CD8-positive, alpha-beta memory T cell (primary cell): ENCODE data around the gene ADAMTS1. TPM values are rescaled to one million over a fixed set of nuclear protein-coding genes. Genes with fewer than 3 reads are reported as not detected.

Experiments used
- CTCF ChIA-PET: fragments of 350-600 bp; sonication (Branson Sonifier 250); formaldehyde crosslinking; loops from one replicate; lab custom pipeline; 2021; ENCODE audit warnings: antibody characterized with exemption; lab: Charles Lee
- POLR2A ChIA-PET: fragments of 350-600 bp; sonication (Branson Sonifier 250); formaldehyde crosslinking; loops from one replicate; lab custom pipeline; 2021; ENCODE audit warnings: antibody characterized with exemption; lab: Charles Lee
- DNase-seq, 5 donors: peaks; one replicate each; pipeline versions ENCODE4 v3.0.0 to v3.0.0-alpha.2; 2020 to 2022; ENCODE audit warnings: mixed read lengths in 1 of 5
- H3K27ac ChIP-seq: one replicate; pipeline ENCODE4 v1.7.0; 2013; ENCODE audit warnings: low read depth, mild to moderate bottlenecking, low read length, moderate library complexity
- H3K27me3 ChIP-seq: 2 replicates; pipeline ENCODE4 v1.7.0; 2013; ENCODE audit warnings: low read length, mild to moderate bottlenecking; ENCODE audit not compliant: insufficient read depth, poor library complexity, severe bottlenecking
- H3K36me3 ChIP-seq: 2 replicates; pipeline ENCODE4 v1.7.0; 2013; ENCODE audit warnings: mild to moderate bottlenecking, low read length, moderate library complexity; ENCODE audit not compliant: insufficient read depth
- H3K4me1 ChIP-seq: 2 replicates; pipeline ENCODE4 v1.7.0; 2013; ENCODE audit warnings: mild to moderate bottlenecking, low read length, moderate library complexity; ENCODE audit not compliant: insufficient read depth
- H3K4me3 ChIP-seq: 2 replicates; pipeline ENCODE4 v1.7.0; 2013; ENCODE audit warnings: mild to moderate bottlenecking, low read length
- H3K9me3 ChIP-seq: 2 replicates; pipeline ENCODE4 v1.7.0; 2013; ENCODE audit warnings: mild to moderate bottlenecking, low read length
- H3K27ac Mint-ChIP-seq, 8 donors: one replicate each; pipeline ENCODE4 v1.8.0; 2020 to 2021; ENCODE audit warnings: mixed read lengths in 8 of 8, mild to moderate bottlenecking in 6 of 8, inconsistent platforms in 3 of 8, moderate library complexity in 3 of 8
- H3K27me3 Mint-ChIP-seq, 2 donors: one replicate each; pipeline ENCODE4 v1.8.0; 2020 to 2021; ENCODE audit warnings: mixed read lengths in 2 of 2, mild to moderate bottlenecking in 1 of 2, moderate library complexity in 1 of 2
- H3K36me3 Mint-ChIP-seq, 3 donors: one replicate each; pipeline ENCODE4 v1.8.0; 2020 to 2021; ENCODE audit warnings: mixed read lengths in 3 of 3, inconsistent platforms in 1 of 3, mild to moderate bottlenecking in 1 of 3
- H3K4me1 Mint-ChIP-seq, 3 donors: one replicate each; pipeline ENCODE4 v1.8.0; 2020 to 2021; ENCODE audit warnings: mixed read lengths in 3 of 3, inconsistent platforms in 1 of 3, mild to moderate bottlenecking in 1 of 3
- H3K4me3 Mint-ChIP-seq, 7 donors: one replicate each; pipeline ENCODE4 v1.8.0; 2020 to 2021; ENCODE audit warnings: mixed read lengths in 7 of 7, mild to moderate bottlenecking in 6 of 7, moderate library complexity in 4 of 7, inconsistent platforms in 2 of 7
- H3K9me3 Mint-ChIP-seq, 5 donors: one replicate each; pipeline ENCODE4 v1.8.0; 2020 to 2022; ENCODE audit warnings: mixed read lengths in 5 of 5, mild to moderate bottlenecking in 3 of 5, moderate library complexity in 2 of 5, inconsistent platforms in 1 of 5
- polyA plus RNA-seq: library from polyadenylated mRNA; unstranded; fragments of 300-500 nt; fragmentation: Illumina TruSeq; gene quantifications from one replicate; pipeline ENCODE4 v1.2.3, GENCODE V29; 2021
- total RNA-seq, 2 experiments: library from RNA; stranded (reverse); gene quantifications; one replicate each; pipeline ENCODE4 v1.2.3, GENCODE V29; 2021

The ADAMTS1 gene
- total and polyA plus RNA-seq, 3 experiments from 2014 or later: 0.87 TPM; not detected in 2

DNA sequence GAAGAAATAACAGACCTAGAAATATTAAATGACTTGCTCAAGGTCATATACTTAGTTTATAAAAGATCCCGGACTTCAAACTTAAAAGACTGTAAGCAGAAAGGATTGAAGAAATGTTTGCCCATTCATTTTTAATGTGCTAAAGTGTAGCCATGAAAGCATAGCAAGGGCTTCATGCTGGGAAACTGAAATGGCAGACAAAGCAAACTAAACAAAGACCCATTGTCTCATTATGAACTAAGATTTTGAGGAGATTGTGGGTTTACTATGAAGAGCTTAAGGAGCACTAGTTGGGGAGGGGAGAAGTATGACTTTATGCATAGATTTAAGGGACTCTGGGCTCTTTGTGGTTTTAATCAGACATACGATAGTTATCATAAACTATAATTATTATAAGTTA lies 26.3 kb downstream of the ADAMTS1 start:
- ChIA-PET POLR2A (no interaction called here), CTCF (no interaction called here)
- H3K4me3 ChIP-seq: no peak overlapping the region
- no peaks in the 10 kb centered on the region for H3K36me3 Mint-ChIP-seq
- no peaks in the 10 kb centered on the region for H3K4me1 ChIP-seq
- no peaks in the 10 kb centered on the region for H3K27me3 Mint-ChIP-seq
- no peak overlapping the region for H3K27ac Mint-ChIP-seq
- H3K4me3 Mint-ChIP-seq: no peak overlapping the region
- H3K4me1 Mint-ChIP-seq: no peaks in the 10 kb centered on the region
- H3K9me3 ChIP-seq: no peaks in the 10 kb centered on the region
- H3K9me3 Mint-ChIP-seq: no peaks in the 10 kb centered on the region
- no peaks in the 10 kb centered on the region for H3K36me3 ChIP-seq
- DNase-seq: no peak
- no peak overlapping the region for H3K27ac ChIP-seq
- H3K27me3 ChIP-seq: no peaks in the 10 kb centered on the region

DNA sequence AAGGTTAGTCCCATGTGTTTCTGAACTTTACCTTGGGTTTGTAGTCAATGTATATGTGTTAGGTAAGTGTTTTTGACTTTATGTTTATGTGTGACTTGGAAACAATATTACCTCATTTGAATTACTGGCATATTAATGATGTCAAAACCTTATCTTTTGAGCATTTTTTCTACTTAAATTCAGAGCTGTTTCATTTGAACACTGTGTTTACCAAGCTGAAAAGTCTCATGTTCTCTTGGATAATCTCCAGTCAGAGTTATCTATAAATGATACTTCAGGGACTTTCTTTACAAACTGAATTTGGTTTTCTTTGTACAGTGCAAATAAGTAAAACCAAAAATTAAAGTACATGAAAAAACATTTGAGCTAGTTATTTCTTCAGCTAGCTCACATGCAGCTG lies 30.0 kb downstream of the ADAMTS1 start:
- POLR2A ChIA-PET: no interaction called here
- Histone ChIP-seq H3K36me3 (no peaks in the 10 kb centered on the region), H3K27me3 (no peaks in the 10 kb centered on the region), H3K27ac (no peak overlapping the region), H3K4me3 (no peak overlapping the region), H3K9me3 (no peaks in the 10 kb centered on the region), H3K4me1 (no peaks in the 10 kb centered on the region)
- Mint-ChIP-seq H3K36me3 (no peaks in the 10 kb centered on the region), H3K4me3 (no peak overlapping the region), H3K27ac (no peak overlapping the region), H3K4me1 (no peaks in the 10 kb centered on the region), H3K9me3 (peaks cover 0 to 2% (median 0%) of the 10 kb centered on the region in 5 donors), H3K27me3 (no peaks in the 10 kb centered on the region)
- CTCF ChIA-PET: no interaction called here
- DNase-seq: no peak

DNA sequence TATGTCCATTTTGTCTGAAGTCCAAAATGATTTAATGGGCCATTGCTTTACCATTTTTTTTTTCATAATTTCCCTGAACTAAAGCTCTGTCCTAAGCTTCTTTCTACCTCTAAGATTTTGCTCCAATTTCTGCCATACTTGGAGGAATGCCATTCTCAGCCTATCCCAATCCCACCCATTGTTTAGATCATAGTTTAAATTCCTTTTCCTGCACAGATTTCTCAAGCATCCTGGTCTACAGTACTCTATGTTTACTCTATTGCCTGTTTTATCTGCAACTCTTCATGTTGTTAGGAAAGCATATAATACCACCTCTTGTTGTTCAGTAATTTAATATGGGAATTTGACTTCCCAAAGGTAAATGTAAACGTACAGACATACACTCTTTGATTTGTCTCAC lies 30.8 kb downstream of the ADAMTS1 start:
- no peaks in the 10 kb centered on the region for H3K27me3 ChIP-seq
- Mint-ChIP-seq H3K36me3 (no peaks in the 10 kb centered on the region), H3K9me3 (peaks cover 0 to 2% (median 0%) of the 10 kb centered on the region in 5 donors), H3K4me3 (no peak overlapping the region), H3K27me3 (no peaks in the 10 kb centered on the region), H3K27ac (no peak overlapping the region), H3K4me1 (no peaks in the 10 kb centered on the region)
- no peak overlapping the region for H3K27ac ChIP-seq
- POLR2A ChIA-PET: no interaction called here
- CTCF ChIA-PET: no interaction called here
- H3K9me3 ChIP-seq: no peaks in the 10 kb centered on the region
- H3K36me3 ChIP-seq: no peaks in the 10 kb centered on the region
- DNase-seq: no peak
- no peak overlapping the region for H3K4me3 ChIP-seq
- H3K4me1 ChIP-seq: no peaks in the 10 kb centered on the region

DNA sequence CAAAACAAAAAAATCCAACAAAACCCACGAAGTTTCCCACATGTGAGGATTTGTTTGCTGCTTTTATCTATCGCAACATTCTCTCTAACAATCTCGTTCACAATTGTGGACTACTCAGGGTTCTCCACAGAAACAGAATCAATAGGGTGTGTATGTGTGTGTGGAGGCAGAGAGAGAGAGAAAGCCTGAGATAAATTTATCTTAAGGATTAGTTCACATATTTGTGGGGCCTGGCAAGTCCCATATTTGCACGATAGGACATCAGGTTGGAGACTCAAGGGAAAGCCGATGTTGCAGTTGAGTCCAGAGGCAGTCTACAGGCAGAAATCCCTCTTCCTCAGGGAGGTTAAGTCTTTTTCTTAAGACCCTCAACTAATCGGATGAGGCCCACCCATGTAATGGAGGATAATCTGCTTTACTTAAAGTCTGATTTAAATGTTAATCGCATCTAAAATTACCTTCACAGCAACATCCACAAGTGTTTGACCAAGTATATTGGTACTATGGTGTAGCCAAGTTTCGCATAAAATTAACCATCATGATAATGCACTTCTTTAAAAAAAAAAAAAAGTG lies 31.7 kb downstream of the ADAMTS1 start:
- H3K4me3 ChIP-seq: no peak overlapping the region
- H3K9me3 ChIP-seq: no peaks in the 10 kb centered on the region
- Mint-ChIP-seq H3K27ac (no peak overlapping the region), H3K4me1 (no peaks in the 10 kb centered on the region), H3K4me3 (no peak overlapping the region), H3K36me3 (no peaks in the 10 kb centered on the region), H3K9me3 (peaks cover 0 to 2% (median 0%) of the 10 kb centered on the region in 5 donors), H3K27me3 (no peaks in the 10 kb centered on the region)
- no peak overlapping the region for H3K27ac ChIP-seq
- no peaks in the 10 kb centered on the region for H3K36me3 ChIP-seq
- no peaks in the 10 kb centered on the region for H3K4me1 ChIP-seq
- POLR2A ChIA-PET: no interaction called here
- no peak for DNase-seq
- no peaks in the 10 kb centered on the region for H3K27me3 ChIP-seq
- CTCF ChIA-PET: no interaction called here

DNA sequence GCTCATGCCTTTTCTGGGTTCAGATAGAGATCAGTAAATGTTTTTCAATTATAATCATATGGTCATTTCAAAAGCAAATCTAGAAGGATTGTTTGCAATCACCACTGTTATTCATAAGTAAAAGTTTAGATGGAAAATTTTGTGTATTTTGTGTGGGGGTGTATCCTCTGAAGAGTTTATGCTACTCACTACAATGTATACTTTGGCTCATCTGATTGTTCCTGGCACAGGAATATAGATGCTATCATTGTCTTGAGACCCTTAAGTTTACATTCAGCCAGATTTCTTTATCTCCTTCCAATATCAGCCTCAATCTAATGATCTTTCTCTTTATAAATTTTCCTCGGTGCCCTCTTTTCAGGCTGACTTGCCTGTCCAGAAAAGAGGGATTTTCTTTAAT lies 33.0 kb downstream of the ADAMTS1 start:
- H3K27ac Mint-ChIP-seq: no peak overlapping the region
- Histone ChIP-seq H3K4me3 (no peak overlapping the region), H3K9me3 (no peaks in the 10 kb centered on the region), H3K27me3 (no peaks in the 10 kb centered on the region), H3K27ac (no peak overlapping the region), H3K4me1 (no peaks in the 10 kb centered on the region), H3K36me3 (no peaks in the 10 kb centered on the region)
- H3K4me1 Mint-ChIP-seq: no peaks in the 10 kb centered on the region
- no peaks in the 10 kb centered on the region for H3K27me3 Mint-ChIP-seq
- H3K4me3 Mint-ChIP-seq: no peak overlapping the region
- CTCF ChIA-PET: no interaction called here
- DNase-seq: no peak
- H3K36me3 Mint-ChIP-seq: no peaks in the 10 kb centered on the region
- peaks cover 0 to 2% (median 0%) of the 10 kb centered on the region in 5 donors for H3K9me3 Mint-ChIP-seq
- POLR2A ChIA-PET: no interaction called here

DNA sequence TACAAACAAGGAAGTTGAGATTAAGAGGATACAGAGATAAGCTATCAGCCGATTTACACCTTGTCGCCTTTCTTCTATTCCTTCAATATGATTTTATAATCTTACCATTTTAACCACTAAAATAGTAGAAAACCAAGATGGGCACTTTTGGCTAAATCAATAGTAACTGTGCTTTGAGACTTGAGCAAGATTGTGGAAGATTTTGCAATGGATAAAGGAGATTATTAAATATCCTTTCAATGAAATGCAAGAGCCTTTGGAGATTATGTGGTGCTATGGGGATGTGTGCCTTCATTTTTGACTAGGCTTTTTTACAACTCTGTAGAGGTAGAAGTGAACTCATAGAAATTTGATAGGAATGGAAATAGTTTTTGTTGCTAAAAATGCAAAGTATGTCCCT lies 33.7 kb downstream of the ADAMTS1 start:
- Mint-ChIP-seq H3K9me3 (peaks cover 0 to 2% (median 0%) of the 10 kb centered on the region in 5 donors), H3K4me3 (no peak overlapping the region), H3K36me3 (no peaks in the 10 kb centered on the region), H3K27me3 (no peaks in the 10 kb centered on the region), H3K4me1 (no peaks in the 10 kb centered on the region), H3K27ac (no peak overlapping the region)
- no peak for DNase-seq
- H3K36me3 ChIP-seq: no peaks in the 10 kb centered on the region
- ChIA-PET CTCF (no interaction called here), POLR2A (no interaction called here)
- H3K4me1 ChIP-seq: no peaks in the 10 kb centered on the region
- no peaks in the 10 kb centered on the region for H3K27me3 ChIP-seq
- H3K9me3 ChIP-seq: no peaks in the 10 kb centered on the region
- H3K27ac ChIP-seq: no peak overlapping the region
- no peak overlapping the region for H3K4me3 ChIP-seq

DNA sequence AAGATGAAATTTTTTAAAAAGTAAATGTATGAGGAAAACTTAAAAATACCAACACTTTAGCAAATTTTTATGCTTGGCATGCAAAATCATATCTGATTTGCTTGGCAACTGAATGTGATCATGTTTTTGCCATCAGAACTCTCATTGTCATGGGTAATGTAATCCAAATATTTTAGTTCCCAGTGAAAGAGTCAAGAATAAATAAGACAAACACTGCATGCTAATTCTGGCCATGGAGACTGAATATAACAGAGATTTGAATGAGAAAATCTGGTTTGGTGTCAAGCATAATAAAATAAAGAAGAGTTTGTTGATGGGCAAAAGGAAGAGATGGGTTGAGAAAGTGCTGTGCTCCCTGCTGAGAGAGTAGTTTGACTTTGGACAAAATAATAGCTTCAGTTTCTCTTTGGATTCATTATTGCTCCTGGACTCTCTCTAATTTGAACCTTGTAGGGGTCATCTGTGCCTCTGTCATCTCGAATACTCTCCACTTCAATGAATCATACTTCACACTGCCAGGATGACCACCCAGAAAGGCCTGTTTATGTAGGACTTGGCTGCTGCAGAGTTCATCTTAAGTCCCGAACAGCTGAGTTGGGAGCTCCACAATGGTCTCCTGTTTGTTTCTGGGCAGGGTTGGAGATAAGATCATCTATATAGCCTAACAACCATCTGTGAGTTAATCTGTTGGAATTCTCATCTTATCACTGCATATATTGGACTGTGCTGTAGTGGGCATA lies 34.4 kb downstream of the ADAMTS1 start:
- ChIA-PET POLR2A (no interaction called here), CTCF (no interaction called here)
- Histone ChIP-seq H3K4me1 (no peaks in the 10 kb centered on the region), H3K27ac (no peak overlapping the region), H3K9me3 (no peaks in the 10 kb centered on the region), H3K27me3 (no peaks in the 10 kb centered on the region), H3K4me3 (no peak overlapping the region), H3K36me3 (no peaks in the 10 kb centered on the region)
- no peaks in the 10 kb centered on the region for H3K4me1 Mint-ChIP-seq
- DNase-seq: no peak
- no peak overlapping the region for H3K4me3 Mint-ChIP-seq
- no peak overlapping the region for H3K27ac Mint-ChIP-seq
- H3K27me3 Mint-ChIP-seq: no peaks in the 10 kb centered on the region
- peaks cover 0 to 5% (median 0%) of the 10 kb centered on the region in 5 donors for H3K9me3 Mint-ChIP-seq
- H3K36me3 Mint-ChIP-seq: no peaks in the 10 kb centered on the region

DNA sequence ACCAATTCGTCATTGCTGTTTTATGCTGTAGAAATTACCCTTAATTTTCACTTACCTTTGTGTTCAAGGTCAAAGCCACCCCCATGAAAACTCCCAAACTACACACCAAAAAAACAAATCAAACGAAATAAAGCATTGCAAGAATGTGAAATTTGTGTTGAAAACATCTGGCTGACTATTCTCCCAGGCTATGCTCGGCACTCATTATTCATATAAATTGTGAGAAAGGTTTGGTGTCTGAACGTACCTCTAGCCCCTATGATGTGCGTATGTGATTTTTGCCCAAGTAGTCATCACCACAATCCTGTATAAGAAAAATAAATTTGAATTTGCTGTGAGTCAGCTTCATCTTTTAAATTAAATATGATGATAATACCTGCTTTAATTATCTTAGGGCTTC lies 34.9 kb downstream of the ADAMTS1 start:
- no peaks in the 10 kb centered on the region for H3K4me1 Mint-ChIP-seq
- H3K27me3 Mint-ChIP-seq: no peaks in the 10 kb centered on the region
- Histone ChIP-seq H3K27me3 (no peaks in the 10 kb centered on the region), H3K36me3 (no peaks in the 10 kb centered on the region), H3K27ac (no peak overlapping the region), H3K9me3 (no peaks in the 10 kb centered on the region), H3K4me1 (no peaks in the 10 kb centered on the region), H3K4me3 (no peak overlapping the region)
- no peaks in the 10 kb centered on the region for H3K36me3 Mint-ChIP-seq
- H3K9me3 Mint-ChIP-seq: peaks cover 0 to 5% (median 0%) of the 10 kb centered on the region in 5 donors
- CTCF ChIA-PET: no interaction called here
- H3K27ac Mint-ChIP-seq: no peak overlapping the region
- POLR2A ChIA-PET: no interaction called here
- DNase-seq: no peak
- H3K4me3 Mint-ChIP-seq: no peak overlapping the region
